GOT3 (cell line): Measurements from ENCODE around the gene SPOCK3.
"Not testable (repeated sequence)": the region's sequence is repeated elsewhere in the genome, so short reads cannot be mapped to it uniquely, and the experiment has no call there.

Experiments used
- DNase-seq: peaks from one replicate; lab custom pipeline; 2025; ENCODE audit warnings: mixed read lengths; lab: John Stamatoyannopoulos, UW

The SPOCK3 gene

GRCh38 chr4:167234316-167234881, at the start of gene SPOCK3:
Gene SPOCK3, minus strand, starts transcription at chr4:167234494.
- no peak for DNase-seq

GRCh38 chr4:167282171-167282864, 48.0 kb upstream of the SPOCK3 start:
- no peak for DNase-seq

DNA sequence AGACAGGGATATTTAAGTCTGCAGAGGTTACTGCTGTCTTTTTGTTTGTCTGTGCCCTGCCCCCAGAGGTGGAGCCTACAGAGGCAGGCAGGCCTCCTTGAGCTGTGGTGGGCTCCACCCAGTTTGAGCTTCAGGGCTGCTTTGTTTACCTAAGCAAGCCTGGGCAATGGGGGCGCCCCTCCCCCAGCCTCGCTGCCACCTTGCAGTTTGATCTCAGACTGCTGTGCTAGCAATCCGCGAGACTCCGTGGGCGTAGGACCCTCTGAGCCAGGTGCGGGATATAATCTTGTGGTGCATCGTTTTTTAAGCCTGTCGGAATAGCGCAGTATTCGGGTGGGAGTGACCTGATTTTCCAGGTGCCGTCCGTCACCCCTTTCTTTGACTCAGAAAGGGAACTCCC, 47.3 kb upstream of the SPOCK3 start:
- not testable (repeated sequence) for DNase-seq

DNA sequence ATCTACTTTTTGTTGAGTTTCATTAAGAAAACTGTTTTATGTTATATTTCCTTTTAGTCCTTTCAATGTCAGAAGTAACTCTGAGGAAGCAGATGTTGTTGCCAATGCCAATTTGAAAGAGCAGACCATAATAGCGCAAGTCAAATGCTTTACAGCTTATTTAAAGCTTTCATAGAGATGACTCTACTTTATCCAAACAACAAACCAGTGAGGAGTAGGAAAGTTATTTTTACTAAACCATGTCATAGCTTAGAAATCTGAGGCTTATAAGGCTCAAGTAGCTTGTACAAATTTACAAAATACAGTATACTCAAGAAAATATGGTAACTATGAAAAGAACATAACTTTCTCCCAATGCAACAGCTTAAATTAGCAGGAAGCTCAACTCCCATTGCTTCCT, 40.1 kb upstream of the SPOCK3 start:
- no peak for DNase-seq

DNA sequence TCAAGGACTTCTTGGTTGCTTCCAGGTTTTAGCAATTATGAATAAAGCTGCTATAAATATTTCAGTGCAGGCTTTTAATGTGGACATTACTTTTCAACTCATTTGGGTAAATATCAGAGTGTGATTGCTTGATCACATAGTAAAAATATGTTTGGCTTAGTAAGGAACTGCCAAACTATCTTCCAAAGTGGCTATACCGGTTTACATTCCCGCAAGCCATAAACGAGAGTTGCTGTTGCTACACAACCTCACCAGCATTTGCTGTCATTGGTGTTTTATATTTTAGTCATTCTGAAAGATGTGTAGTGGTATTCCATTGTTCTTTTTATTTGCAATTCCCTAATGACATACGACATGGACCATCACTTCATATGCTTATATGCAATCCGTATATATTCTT, 30.9 kb upstream of the SPOCK3 start:
- DNase-seq, result no peak

GRCh38 chr4:167248271-167248670, 14.0 kb upstream of the SPOCK3 start:
- no peak for DNase-seq

GRCh38 chr4:167239627-167240026, 5.3 kb upstream of the SPOCK3 start:
- DNase-seq, result no peak

- no peak for DNase-seq
These were observed 3.9 kb upstream of the SPOCK3 start for GRCh38 chr4:167238226-167238625.

DNA sequence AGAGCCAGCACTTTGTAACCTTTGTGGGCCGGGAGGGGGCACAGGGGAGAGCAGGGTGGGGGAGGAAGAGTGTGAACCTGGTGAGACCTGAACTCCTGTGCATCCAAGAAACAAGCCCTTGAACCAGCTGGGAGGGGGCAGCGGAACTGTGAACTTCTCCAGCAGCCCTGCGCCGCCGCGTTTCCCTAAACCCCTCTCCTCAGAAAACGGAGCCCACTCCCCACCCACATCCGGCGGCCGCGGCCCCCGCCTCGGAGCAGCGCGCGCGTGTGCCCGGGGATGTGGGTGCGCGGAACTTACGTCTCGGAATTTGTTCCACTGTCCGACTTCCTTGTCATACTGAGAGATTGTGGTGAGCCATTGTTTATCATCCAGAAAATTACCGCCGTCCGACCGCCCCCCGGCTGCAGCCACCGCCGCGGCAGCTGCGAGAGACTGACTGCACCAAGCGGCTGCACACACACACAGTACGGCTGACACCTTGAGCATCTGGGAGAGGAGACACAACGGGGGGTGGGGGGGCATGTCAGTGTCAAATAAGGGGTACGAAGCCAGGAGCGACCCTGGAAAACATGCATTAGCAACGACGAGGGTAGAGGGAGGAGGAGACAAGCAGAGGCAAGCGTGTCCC, 494 bp downstream of the SPOCK3 start:
- DNase-seq, result no peak

DNA sequence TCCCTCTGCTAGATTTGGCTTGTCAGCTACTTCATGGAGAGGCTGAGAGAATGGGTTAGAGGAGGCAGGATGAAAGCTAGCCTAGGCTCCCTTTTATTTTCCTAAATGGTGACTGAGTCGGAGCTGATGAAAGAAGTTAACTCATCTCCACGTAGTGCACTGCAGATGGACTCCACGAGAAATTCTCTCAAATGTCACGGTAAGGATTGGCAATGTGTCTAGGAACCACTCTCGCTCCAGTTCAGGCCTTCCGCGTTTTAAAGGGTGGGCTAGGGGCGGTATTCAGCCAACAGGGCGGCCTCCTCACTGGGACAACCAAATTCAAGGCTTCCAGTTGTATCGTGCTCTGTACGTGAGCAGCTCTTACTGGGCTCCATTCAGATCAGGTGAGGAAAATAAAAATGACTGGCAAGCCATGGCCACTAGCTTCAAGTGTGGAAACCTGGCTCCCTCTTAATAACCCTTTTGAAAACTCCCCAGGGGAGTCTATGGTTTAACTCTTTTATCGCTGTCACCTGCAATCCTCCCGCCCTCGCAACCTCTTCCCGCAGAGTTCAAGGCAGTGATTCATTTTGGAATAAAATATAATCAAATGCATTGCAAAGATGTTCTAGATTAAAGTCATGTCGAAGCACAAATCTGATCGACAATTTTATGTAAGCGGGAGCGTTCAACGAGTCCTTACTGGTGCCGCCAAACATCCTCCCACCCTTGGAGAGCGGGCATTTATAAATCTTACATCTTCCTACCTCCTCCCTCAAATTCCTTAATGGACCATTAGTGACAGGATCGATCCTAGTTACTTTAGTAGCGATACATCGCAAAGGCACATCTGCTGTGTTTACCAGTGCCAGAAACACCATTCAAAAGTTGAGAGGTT, 1.2 kb downstream of the SPOCK3 start:
- no peak for DNase-seq

- DNase-seq, result no peak
These were observed 3.5 kb downstream of the SPOCK3 start for GRCh38 chr4:167230744-167231143.

DNA sequence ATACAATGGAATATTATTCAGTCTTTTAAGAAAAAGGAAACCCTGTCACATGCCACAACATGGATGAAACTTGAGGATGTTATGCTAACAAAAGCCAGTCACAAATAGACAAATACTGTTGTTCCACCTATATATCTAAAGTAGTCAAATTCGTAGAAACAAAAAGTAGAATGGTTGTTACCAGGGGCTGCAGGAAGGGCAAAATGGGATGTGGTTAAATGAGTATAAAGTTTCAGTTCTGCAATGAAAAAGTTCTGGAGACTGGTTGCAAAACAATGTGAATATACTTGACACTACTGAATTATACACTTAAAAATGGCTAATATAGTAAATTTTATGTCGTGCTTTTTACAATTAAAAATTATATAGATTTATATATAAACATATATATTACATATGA, 12.2 kb downstream of the SPOCK3 start:
- no peak for DNase-seq

GRCh38 chr4:167221084-167221483, 13.2 kb downstream of the SPOCK3 start:
- DNase-seq, result no peak

DNA sequence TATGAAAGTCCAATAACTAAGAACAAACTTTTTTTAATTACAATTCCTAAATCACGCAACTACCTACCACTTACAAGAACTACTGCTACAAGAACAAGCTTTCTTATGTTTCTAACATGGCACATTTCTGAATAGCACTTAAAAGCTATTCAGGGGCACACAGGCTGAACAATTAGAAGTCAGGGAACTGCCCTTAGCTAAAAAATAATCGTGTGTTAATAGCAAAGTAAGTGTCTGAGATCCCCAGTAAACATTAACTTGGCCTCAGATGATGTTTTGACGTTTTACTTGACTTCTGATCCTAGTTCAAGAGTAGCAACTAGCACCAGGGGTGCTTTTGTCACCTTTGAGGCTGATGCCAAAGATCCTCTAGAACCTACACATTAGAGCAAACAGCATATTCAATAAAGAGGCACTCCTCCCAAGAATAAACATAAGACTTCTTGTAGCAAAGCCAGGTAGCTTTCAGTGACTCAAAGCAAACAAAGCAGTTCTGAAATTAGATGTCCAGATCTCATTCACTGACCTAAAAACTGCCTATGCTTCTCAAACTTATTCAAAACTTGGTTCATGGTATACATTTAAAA, 16.2 kb downstream of the SPOCK3 start:
- DNase-seq, result no peak

GRCh38 chr4:167216783-167217182, 17.5 kb downstream of the SPOCK3 start:
- DNase-seq, result no peak

DNA sequence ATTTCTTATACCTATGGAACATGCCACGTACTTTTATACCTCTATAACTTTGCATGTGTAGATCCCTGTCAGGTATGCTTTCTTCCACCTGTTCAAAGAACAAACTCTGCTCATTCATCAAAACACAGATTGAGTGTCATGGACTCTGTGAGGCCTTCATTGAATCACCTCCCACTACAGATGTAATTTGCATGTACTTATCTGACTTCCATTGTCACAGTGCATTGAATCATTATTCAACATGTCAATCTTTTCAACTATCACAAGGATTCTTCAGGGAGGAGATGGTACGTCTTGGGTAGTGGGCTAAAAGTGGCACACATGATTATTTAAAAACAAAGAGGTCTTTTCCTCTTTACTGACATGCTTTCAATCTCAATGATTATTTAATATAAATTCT, 24.1 kb downstream of the SPOCK3 start:
- no peak for DNase-seq

GRCh38 chr4:167196344-167197012, 37.8 kb downstream of the SPOCK3 start:
- no peak for DNase-seq

DNA sequence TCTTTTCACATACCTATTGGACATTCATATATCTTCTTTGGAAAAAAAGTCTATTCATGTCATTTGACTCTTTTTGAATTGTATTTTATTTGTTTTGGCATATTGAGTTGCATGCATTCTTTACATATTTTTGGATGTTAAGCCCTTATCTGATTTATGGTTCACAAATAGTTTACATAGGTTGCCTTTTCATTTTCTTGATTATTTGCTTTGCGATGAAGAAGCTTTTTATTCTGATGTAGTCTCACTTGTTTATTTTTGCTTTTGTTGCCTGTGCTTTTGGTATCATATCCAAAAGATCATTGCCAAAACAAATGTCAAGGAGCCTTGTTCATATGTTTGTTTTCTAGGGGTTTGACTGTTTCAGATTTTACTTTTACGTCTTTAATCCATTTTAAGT, 43.9 kb downstream of the SPOCK3 start:
- no peak for DNase-seq

DNA sequence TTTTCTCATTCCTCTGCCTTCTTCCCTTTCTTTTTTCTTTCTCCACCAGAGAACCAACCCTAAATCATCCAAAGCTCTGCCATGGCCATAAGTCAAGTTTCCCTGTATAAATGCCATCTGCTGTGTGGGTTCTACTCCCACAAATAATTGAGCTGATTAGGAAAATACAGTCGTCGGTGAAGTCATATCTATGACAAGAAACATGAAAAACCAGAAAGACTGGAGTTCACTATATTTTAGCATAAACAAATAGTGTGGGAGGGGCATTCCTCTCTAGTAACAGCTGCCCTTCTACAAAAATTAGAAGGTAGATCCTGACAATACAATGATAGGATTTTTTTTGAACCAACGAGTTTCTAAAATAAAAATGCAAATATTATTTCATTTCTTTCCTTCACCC, 48.8 kb downstream of the SPOCK3 start:
- DNase-seq, result no peak

DNA sequence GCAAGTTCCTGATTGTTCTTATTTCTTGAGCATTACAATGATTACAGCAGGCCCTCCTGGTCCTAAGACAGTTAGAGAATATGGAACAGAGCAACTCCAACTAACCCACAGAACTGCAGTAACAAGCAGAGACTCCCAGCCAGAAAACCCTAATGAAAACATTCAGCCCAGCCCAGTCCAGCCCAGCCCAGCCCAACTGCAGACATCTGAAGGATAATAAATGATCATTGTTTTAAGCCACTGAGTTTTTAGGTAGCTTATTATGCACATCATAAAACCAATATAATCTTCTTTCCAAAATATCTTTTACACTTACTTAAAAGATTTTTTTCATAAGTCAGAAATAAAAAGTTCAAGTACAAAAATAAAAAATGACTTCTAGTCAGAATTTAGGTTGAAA, 51.3 kb downstream of the SPOCK3 start:
- no peak for DNase-seq

DNA sequence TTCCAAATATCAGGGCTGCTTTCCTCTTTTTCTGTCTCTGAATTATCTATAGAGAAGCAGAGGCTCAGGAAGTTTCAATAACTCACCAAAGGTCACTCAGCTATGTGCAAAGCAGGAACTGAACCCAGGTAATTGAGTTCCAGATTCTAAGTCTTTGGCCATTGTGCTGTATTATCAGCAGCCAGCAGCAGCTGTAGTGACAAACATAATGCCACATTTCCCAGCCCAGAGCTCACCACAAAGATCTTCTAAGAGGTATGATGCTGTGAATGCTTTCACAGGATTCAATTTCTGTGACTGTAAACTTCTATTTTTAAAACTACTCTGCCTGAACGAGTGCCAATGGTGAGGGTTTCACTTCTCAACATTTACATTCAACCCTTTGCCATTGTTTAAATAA, 56.4 kb downstream of the SPOCK3 start:
- DNase-seq, result no peak
